Activated CD4-positive, alpha-beta T cell treated with anti-CD3 and anti-CD28 coated beads, Interleukin-2, amount 50 U/mL, for 16 hours (primary cell): Measurements from ENCODE around the gene TMEM273.

ENCODE experiments used
- DNase-seq: peaks from one replicate; pipeline ENCODE4 v3.0.0-alpha.2; 2020

TMEM273 gene

DNA sequence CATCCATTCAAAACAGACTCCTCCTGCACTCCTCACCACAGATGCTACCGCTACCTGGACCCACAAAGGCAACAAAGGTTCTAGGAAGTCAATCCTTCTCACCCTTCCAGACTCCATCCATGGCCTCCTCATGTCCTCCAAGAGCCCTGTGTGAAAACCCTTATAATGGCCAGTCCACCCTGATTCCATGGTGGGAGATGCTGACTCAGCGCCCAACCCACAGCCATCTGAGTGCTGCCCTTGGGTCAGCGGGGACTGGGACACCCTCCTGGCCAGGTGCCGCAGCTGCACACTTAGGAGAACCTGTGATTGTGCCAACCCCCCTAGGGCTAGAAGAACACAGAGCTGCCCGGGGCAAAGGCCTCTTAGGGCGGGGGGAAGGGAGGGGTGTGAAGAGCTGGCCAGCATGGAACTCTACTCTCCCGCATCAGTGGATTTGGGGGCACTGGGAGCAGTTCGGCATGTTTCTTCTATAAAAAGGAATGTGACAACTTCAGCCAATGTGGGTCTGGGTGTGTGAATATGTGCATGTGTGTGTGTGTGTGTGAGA, 25.4 kb downstream of the TMEM273 start:
- no peak for DNase-seq

GRCh38 chr10:49162063-49162462, 26.1 kb downstream of the TMEM273 start:
- no peak for DNase-seq

DNA sequence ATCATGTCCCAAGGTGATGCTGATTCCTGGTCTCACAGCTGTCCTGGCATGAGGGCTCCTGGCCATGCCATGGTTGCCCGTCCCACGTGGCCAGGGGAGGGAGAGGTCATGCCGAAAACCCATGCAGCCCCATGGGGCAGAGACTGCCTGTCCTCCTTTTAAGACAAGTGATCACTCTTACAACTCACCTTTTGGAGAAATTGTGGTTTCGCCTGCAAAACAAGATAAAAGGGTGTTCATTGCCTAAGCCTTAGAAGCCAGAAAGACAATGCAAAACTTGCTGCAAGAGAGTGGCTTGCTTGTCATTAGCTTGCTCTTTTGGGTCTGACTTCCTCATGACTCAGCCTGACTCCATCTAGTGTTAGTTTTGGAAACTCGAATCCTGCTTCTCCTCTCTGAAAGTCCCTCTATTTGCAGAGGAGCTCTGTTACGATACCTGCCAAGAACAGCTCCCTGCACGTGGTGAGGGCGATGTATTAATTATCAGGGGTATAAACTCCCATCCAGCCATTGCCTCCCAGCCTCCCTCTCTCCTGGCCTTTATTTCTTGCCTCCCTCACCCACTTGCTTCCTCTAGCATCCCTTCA, 26.7 kb downstream of the TMEM273 start:
- no peak for DNase-seq

GRCh38 chr10:49160814-49161213, 27.4 kb downstream of the TMEM273 start:
- no peak for DNase-seq

- no peak for DNase-seq
These were observed 28.1 kb downstream of the TMEM273 start for GRCh38 chr10:49160110-49160509.

GRCh38 chr10:49158915-49159314, 29.3 kb downstream of the TMEM273 start:
- no peak for DNase-seq

DNA sequence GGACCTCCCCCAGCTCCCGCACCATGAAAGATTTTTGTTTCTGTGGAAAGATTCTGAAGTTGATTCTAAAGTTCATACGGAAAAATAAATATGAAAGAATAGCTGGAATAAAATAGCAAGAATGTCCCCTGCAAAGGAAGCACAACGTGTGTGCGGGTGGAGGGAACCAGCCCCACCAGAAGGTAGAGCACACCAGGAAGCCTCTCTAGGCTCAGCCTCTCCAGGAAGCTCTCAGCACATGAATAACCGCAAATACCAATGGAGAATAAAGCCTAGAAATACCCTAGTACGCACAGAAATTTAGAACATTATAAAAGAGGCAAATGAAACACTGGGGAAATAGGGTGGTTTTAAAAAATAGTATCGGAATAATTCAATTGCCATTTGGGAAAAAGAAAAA, 29.8 kb downstream of the TMEM273 start:
- DNase-seq: no peak

DNA sequence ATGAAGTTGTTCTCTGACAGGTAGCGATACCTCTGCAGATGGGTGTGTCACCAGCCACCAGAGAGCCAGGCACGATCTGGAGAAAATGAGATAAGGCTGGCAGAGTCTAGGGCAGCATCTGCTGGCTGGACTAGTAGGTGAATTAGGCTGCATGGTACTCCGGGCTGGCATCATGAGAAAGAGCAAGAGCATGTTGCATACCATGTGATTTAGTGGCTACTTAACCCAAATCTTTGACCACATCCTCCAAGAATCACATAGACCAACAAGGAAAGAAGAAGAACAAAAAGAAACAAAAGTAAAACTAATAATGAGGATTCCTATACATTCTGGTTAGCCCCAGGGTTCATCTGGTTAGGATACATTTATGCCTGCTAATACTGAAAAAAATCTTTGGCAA, 31.0 kb downstream of the TMEM273 start:
- DNase-seq: no peak

DNA sequence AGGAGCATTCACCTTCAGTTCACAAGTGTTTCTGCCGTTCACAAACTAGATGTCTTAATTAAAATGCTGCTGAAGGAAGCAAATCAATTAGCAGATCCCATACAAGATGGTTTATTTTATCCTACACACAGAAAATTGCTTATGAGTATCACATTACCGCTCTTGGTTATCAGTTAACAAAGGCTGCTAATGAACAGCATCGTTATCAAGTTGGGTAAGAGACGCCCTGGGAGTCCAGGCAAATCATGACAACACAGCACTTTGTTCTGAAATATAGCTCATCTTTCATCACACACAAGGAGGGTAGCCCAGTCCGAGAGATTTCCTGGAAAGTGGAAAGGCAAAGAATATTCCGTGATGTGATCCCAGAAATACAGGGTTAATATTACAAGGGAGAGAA, 33.5 kb downstream of the TMEM273 start:
- DNase-seq: no peak

GRCh38 chr10:49153971-49154370, 34.2 kb downstream of the TMEM273 start:
- no peak for DNase-seq

GRCh38 chr10:49153115-49153514, 35.1 kb downstream of the TMEM273 start:
- DNase-seq: no peak

- DNase-seq: no peak
These were observed 35.5 kb downstream of the TMEM273 start for GRCh38 chr10:49152663-49153062.

GRCh38 chr10:49152037-49152436, 36.2 kb downstream of the TMEM273 start:
- no peak for DNase-seq

- DNase-seq: no peak
These were observed 36.7 kb downstream of the TMEM273 start for GRCh38 chr10:49151481-49151880.

DNA sequence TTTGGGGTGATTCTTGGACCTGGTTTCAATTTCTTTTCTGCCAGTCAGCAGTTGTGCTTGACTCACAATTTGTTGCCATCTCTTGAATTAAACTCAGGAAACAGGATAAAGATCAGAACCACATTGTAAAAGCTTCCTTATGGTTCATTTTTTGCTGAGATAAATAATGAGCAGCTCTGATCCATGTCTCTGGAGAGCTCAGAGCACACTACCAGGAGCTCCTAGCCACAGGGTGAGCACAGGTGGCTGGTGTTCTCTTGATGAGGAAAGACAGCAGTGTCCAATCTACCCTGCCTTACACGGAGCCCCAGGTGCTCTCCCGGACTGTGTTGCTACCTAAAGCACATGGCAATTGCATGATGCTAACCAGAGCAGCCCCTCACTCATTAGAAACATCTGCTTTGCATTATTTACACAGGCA, 37.2 kb downstream of the TMEM273 start:
- no peak for DNase-seq

GRCh38 chr10:49150426-49150825, 37.8 kb downstream of the TMEM273 start:
- DNase-seq: no peak

- DNase-seq: no peak
These were observed 38.3 kb downstream of the TMEM273 start for GRCh38 chr10:49149881-49150280.

GRCh38 chr10:49144058-49144720, 44.0 kb downstream of the TMEM273 start:
- no peak for DNase-seq

GRCh38 chr10:49143249-49143648, 44.9 kb downstream of the TMEM273 start:
- no peak for DNase-seq

- no peak for DNase-seq
These were observed 46.5 kb downstream of the TMEM273 start for GRCh38 chr10:49141541-49142332.

GRCh38 chr10:49140304-49141177, 47.6 kb downstream of the TMEM273 start:
- no peak for DNase-seq

DNA sequence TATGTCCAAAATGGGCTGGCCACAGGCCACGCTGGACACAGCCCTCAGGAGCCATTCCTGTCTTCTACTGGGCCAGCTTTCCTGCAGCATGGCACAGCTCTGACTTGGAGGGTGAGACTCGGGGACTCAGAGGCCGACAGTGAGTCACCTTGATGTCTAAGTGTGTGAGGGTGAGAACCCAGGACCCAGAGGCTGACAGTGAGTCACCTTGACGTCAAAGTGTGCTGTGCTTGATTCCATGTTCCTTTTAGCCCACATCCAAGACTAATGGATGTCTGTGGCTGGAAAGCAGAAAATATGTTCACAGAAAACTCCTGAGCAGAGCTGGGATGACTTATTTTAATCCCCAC, 48.4 kb downstream of the TMEM273 start:
- DNase-seq: no peak
